GM23338 (cell line): ENCODE data around the gene PLEKHA7.

Experiments
- CREB1 ChIP-seq: fragments of 250-450 bp; sonication (Bioruptor Pico); IDR thresholded peaks from 2 replicates; pipeline ENCODE4 v1.5.0; 2020; ENCODE audit warnings: low read depth, mild to moderate bottlenecking, moderate library complexity
- CTCF ChIP-seq, 2 experiments: fragments of 200-600 bp in 1 of 2; sonication (generic) in 1 of 2; conservative IDR thresholded peaks; 2 replicates each; pipeline versions ENCODE4 v1.5.1 to v1.6.1; 2016 to 2017; ENCODE audit warnings: antibody characterized with exemption in 2 of 2, low read depth in 2 of 2, mild to moderate bottlenecking in 2 of 2, moderate library complexity in 1 of 2
- EZH2 ChIP-seq: fragments of 200-600 bp; sonication (generic); IDR thresholded peaks from one replicate; pipeline ENCODE4 v1.8.0; 2017; ENCODE audit warnings: antibody characterized with exemption, mild to moderate bottlenecking, low read depth; ENCODE audit not compliant: unreplicated experiment
- EZH2phosphoT487 ChIP-seq: fragments of 200-600 bp; sonication (generic); IDR thresholded peaks from one replicate; pipeline ENCODE4 v1.8.1; 2018; ENCODE audit warnings: antibody characterized with exemption; ENCODE audit not compliant: unreplicated experiment
- JUNB ChIP-seq: IDR thresholded peaks from one replicate; pipeline ENCODE4 v1.6.1; 2016; ENCODE audit warnings: antibody characterized with exemption; ENCODE audit not compliant: unreplicated experiment
- POLR2AphosphoS5 ChIP-seq: IDR thresholded peaks from 2 replicates; pipeline ENCODE4 v1.6.1; 2016; ENCODE audit warnings: antibody characterized with exemption, low read depth
- ZNF114 ChIP-seq: fragments of 250-450 bp; sonication (Bioruptor Pico); IDR thresholded peaks from 2 replicates; pipeline ENCODE4 v1.5.0; 2020; ENCODE audit warnings: mild to moderate bottlenecking, moderate library complexity
- ZNF462 ChIP-seq: fragments of 250-450 bp; sonication (Bioruptor Pico); IDR thresholded peaks from 2 replicates; pipeline ENCODE4 v1.5.0; 2020; ENCODE audit warnings: mild to moderate bottlenecking, moderate library complexity
- TF ChIP-seq, protein P1 (sequence below): IDR thresholded peaks from one replicate; pipeline ENCODE4 v1.6.1; 2018; ENCODE audit warnings: antibody characterized with exemption; ENCODE audit not compliant: unreplicated experiment
- TF ChIP-seq, protein P2 (sequence below): IDR thresholded peaks from 2 replicates; pipeline ENCODE4 v1.6.1; 2016; ENCODE audit warnings: antibody characterized with exemption

DNA sequence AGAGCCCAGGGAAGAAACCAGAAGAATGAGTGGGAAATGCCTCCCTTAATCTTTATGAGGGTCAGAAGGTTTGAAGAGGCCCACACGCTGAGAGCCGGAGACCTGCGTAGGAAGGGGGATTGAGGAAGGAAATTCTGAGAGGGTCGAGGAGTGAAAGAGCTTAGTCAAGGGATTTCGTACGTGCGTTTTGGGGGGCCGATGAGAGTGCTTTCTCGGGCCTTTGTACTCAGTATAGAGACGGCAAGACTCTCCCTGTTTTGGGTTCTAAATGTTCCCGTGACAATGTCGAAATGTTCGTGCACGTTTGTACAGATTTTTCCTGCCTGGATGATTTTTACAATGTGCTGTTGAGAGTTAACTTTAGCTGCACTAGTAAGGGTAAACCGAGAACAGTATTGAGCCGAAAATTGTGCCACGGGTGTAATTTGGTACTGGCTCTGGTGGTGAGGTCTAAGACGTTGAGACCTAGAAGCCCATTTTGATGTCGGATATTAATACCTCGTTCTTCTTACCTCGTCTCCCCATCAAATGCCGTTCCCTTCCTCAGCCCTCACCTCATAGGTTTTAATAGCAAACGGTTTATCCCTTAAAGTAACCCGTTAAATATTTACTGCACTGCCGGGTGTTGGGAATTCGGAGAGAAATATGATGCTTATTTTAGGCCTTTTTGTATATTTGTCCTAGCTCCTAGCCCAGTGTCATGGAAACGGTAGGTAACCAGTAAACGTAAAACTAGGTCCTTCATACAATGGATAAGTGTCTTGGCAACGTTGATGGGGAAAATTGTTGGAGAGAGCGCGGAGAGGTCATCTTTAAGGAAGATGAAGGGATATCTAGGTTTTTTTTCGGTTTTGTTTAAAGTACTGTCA is 275.0 kb downstream of the PLEKHA7 start:
- TF ChIP-seq CTCF (conservative IDR thresholded peaks at IDR 0.05; ENCODE audit: low read depth in 2 of 2), result no peak
- TF ChIP-seq, protein P1, sequence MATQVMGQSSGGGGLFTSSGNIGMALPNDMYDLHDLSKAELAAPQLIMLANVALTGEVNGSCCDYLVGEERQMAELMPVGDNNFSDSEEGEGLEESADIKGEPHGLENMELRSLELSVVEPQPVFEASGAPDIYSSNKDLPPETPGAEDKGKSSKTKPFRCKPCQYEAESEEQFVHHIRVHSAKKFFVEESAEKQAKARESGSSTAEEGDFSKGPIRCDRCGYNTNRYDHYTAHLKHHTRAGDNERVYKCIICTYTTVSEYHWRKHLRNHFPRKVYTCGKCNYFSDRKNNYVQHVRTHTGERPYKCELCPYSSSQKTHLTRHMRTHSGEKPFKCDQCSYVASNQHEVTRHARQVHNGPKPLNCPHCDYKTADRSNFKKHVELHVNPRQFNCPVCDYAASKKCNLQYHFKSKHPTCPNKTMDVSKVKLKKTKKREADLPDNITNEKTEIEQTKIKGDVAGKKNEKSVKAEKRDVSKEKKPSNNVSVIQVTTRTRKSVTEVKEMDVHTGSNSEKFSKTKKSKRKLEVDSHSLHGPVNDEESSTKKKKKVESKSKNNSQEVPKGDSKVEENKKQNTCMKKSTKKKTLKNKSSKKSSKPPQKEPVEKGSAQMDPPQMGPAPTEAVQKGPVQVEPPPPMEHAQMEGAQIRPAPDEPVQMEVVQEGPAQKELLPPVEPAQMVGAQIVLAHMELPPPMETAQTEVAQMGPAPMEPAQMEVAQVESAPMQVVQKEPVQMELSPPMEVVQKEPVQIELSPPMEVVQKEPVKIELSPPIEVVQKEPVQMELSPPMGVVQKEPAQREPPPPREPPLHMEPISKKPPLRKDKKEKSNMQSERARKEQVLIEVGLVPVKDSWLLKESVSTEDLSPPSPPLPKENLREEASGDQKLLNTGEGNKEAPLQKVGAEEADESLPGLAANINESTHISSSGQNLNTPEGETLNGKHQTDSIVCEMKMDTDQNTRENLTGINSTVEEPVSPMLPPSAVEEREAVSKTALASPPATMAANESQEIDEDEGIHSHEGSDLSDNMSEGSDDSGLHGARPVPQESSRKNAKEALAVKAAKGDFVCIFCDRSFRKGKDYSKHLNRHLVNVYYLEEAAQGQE, result no peak
- TF ChIP-seq CREB1 (CRISPR knock-in tag), result no peak
- TF ChIP-seq EZH2, result no peak
- TF ChIP-seq POLR2AphosphoS5, result no peak
- TF ChIP-seq EZH2phosphoT487, result no peak
- TF ChIP-seq, protein P2, sequence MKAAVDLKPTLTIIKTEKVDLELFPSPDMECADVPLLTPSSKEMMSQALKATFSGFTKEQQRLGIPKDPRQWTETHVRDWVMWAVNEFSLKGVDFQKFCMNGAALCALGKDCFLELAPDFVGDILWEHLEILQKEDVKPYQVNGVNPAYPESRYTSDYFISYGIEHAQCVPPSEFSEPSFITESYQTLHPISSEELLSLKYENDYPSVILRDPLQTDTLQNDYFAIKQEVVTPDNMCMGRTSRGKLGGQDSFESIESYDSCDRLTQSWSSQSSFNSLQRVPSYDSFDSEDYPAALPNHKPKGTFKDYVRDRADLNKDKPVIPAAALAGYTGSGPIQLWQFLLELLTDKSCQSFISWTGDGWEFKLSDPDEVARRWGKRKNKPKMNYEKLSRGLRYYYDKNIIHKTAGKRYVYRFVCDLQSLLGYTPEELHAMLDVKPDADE, result no peak
- TF ChIP-seq ZNF462 (CRISPR knock-in tag), result no peak
- TF ChIP-seq JUNB, result no peak
- TF ChIP-seq ZNF114, result no peak
